DOHH2 (cell line): ENCODE data around the gene KCNN2.

Experiments
- H3F3A ChIP-seq: fragments of 200-600 bp; sonication (generic), shearing (Covaris generic); 2 replicates; pipeline ENCODE4 v1.6.0; 2016; ENCODE audit warnings: antibody characterized with exemption, mild to moderate bottlenecking; ENCODE audit not compliant: control insufficient read depth, insufficient read depth
- H3K27ac ChIP-seq: fragments of 200-600 bp; sonication (generic); 2 replicates; pipeline ENCODE4 v1.5.1; 2014; ENCODE audit warnings: low read depth, mild to moderate bottlenecking, low read length, moderate library complexity
- H3K27me3 ChIP-seq: fragments of 200-600 bp; sonication (generic); 2 replicates; pipeline ENCODE4 v1.6.1; 2014; ENCODE audit warnings: mild to moderate bottlenecking, low read length, mixed read lengths; ENCODE audit not compliant: control insufficient read depth
- H3K36me3 ChIP-seq: fragments of 200-600 bp; sonication (generic); 2 replicates; pipeline ENCODE4 v1.6.1; 2014; ENCODE audit warnings: mild to moderate bottlenecking, low read length, moderate library complexity, mixed read lengths; ENCODE audit not compliant: control insufficient read depth
- H3K4me1 ChIP-seq: fragments of 200-600 bp; sonication (generic); 2 replicates; pipeline ENCODE4 v1.6.1; 2014; ENCODE audit warnings: mild to moderate bottlenecking, low read length, mixed read lengths; ENCODE audit not compliant: control insufficient read depth
- H3K4me2 ChIP-seq: fragments of 200-600 bp; sonication (generic); 2 replicates; pipeline ENCODE4 v1.6.0; 2014; ENCODE audit warnings: mild to moderate bottlenecking, low read length, moderate library complexity
- H3K4me3 ChIP-seq: fragments of 200-600 bp; sonication (generic); 2 replicates; pipeline ENCODE4 v1.5.1; 2014; ENCODE audit warnings: mild to moderate bottlenecking, low read length, mixed read lengths
- H3K79me2 ChIP-seq: fragments of 200-600 bp; sonication (generic); 2 replicates; pipeline ENCODE4 v1.6.1; 2014; ENCODE audit warnings: mild to moderate bottlenecking, low read length, mixed read lengths; ENCODE audit not compliant: control insufficient read depth
- H3K9me2 ChIP-seq: fragments of 200-600 bp; sonication (generic); replicated peaks from 2 replicates; pipeline ENCODE4 v1.6.1; 2014; ENCODE audit warnings: mild to moderate bottlenecking, low read length, mixed read lengths; ENCODE audit not compliant: control insufficient read depth
- H3K9me3 ChIP-seq: fragments of 200-600 bp; sonication (generic); 2 replicates; pipeline ENCODE4 v1.6.1; 2014; ENCODE audit warnings: antibody characterized with exemption, low read length, mixed read lengths; ENCODE audit not compliant: control insufficient read depth, insufficient read depth
- H4K20me1 ChIP-seq: fragments of 200-600 bp; sonication (generic); 2 replicates; pipeline ENCODE4 v1.6.0; 2014; ENCODE audit warnings: low read depth, mild to moderate bottlenecking, antibody characterized with exemption, low read length, moderate library complexity; ENCODE audit not compliant: control insufficient read depth, insufficient read depth
- EZH2phosphoT487 ChIP-seq: fragments of 200-600 bp; sonication (generic); IDR thresholded peaks from 2 replicates; pipeline ENCODE4 v1.6.1; 2017; ENCODE audit warnings: borderline replicate concordance, mild to moderate bottlenecking, antibody characterized with exemption, low read length, moderate library complexity, mixed read lengths
- TF ChIP-seq, protein P1 (sequence below): fragments of 200-600 bp; sonication (generic); IDR thresholded peaks from one replicate; pipeline ENCODE4 v1.5.1; 2014; ENCODE audit warnings: antibody characterized with exemption, mild to moderate bottlenecking, low read depth, low read length; ENCODE audit not compliant: poor library complexity, severe bottlenecking

KCNN2 gene

DNA sequence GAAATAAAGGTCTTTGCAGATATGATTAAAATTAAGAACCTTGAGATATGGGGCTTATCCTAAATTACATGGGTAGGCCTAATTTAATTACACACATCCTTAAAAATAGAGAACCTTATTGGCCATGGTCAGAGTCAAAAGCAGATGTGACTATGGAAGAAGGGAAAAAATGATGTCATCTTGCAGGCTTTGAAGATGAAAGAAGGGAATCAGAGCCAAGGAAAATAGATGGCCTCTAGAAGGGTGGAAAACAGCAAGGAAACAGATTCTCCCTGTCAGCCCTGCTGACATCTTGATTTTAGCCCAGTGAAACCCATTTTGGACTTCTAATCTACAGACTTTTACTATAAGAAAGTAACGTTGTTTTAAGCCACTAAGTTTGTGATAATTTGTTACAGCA lies 37.6 kb upstream of the KCNN2 start:
- Histone ChIP-seq H4K20me1 (no peaks in the 10 kb centered on the region), H3K9me2 (no peaks in the 10 kb centered on the region), H3K36me3 (no peaks in the 10 kb centered on the region), H3K9me3 (no peaks in the 10 kb centered on the region), H3K4me3 (no peak overlapping the region), H3K4me2 (no peak overlapping the region), H3K4me1 (no peaks in the 10 kb centered on the region), H3K27me3 (no peaks in the 10 kb centered on the region), H3K79me2 (no peaks in the 10 kb centered on the region), H3K27ac (no peak overlapping the region), H3F3A (no peaks in the 10 kb centered on the region)
- TF ChIP-seq, protein P1, sequence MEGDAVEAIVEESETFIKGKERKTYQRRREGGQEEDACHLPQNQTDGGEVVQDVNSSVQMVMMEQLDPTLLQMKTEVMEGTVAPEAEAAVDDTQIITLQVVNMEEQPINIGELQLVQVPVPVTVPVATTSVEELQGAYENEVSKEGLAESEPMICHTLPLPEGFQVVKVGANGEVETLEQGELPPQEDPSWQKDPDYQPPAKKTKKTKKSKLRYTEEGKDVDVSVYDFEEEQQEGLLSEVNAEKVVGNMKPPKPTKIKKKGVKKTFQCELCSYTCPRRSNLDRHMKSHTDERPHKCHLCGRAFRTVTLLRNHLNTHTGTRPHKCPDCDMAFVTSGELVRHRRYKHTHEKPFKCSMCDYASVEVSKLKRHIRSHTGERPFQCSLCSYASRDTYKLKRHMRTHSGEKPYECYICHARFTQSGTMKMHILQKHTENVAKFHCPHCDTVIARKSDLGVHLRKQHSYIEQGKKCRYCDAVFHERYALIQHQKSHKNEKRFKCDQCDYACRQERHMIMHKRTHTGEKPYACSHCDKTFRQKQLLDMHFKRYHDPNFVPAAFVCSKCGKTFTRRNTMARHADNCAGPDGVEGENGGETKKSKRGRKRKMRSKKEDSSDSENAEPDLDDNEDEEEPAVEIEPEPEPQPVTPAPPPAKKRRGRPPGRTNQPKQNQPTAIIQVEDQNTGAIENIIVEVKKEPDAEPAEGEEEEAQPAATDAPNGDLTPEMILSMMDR: no peak
- no peak for TF ChIP-seq EZH2phosphoT487

DNA sequence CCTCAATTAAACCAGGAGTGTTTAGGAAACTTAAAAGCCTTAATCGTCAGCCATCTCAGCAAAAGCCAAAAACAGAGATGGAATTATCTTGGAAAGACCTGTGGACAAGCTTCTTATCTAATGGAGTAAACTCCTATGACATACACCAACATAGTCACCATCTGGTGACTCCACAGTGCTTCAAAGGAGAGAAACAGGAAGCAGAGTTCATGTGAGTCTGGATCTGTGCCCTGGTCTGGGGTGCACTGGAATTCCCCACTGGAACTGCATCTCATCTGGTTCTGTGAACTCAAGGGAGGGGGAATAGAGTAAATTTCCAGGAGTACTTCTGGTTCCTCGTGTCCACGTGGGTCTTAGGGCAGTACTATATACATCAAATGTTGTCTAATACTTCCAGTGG lies 36.3 kb upstream of the KCNN2 start:
- no peaks in the 10 kb centered on the region for H3K79me2 ChIP-seq
- no peak overlapping the region for H3K4me2 ChIP-seq
- H3K36me3 ChIP-seq: no peaks in the 10 kb centered on the region
- H3K27ac ChIP-seq: no peak overlapping the region
- no peaks in the 10 kb centered on the region for H3K9me3 ChIP-seq
- no peak overlapping the region for H3K4me3 ChIP-seq
- no peaks in the 10 kb centered on the region for H3K9me2 ChIP-seq
- TF ChIP-seq EZH2phosphoT487: no peak
- TF ChIP-seq, protein P1: no peak
- no peaks in the 10 kb centered on the region for H3F3A ChIP-seq
- no peaks in the 10 kb centered on the region for H4K20me1 ChIP-seq
- no peaks in the 10 kb centered on the region for H3K4me1 ChIP-seq
- H3K27me3 ChIP-seq: no peaks in the 10 kb centered on the region

DNA sequence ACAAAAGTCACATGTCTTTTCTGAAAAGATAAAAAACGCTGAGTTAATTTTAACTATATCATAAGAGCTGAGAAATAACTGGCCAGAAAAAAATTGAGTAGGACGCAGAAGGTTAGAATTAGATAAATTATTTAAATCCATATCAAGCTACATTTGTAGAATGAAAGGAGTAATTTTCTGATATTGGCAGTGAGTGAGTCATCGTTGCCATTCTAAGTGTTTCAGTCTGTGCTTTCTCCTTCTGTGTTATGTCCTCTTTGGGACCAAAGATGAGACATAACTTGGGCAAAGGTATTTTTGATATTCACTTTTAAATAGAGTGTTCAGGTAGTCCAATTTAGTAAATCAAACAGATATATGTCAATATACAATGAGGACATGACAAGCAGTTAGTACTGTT lies 34.4 kb upstream of the KCNN2 start:
- Histone ChIP-seq H3K4me1 (no peaks in the 10 kb centered on the region), H3F3A (no peaks in the 10 kb centered on the region), H3K79me2 (no peaks in the 10 kb centered on the region), H4K20me1 (no peaks in the 10 kb centered on the region), H3K4me2 (no peak overlapping the region), H3K9me3 (no peaks in the 10 kb centered on the region), H3K9me2 (no peaks in the 10 kb centered on the region), H3K27ac (no peak overlapping the region), H3K4me3 (no peak overlapping the region), H3K36me3 (no peaks in the 10 kb centered on the region), H3K27me3 (no peaks in the 10 kb centered on the region)
- TF ChIP-seq, protein P1: no peak
- no peak for TF ChIP-seq EZH2phosphoT487

DNA sequence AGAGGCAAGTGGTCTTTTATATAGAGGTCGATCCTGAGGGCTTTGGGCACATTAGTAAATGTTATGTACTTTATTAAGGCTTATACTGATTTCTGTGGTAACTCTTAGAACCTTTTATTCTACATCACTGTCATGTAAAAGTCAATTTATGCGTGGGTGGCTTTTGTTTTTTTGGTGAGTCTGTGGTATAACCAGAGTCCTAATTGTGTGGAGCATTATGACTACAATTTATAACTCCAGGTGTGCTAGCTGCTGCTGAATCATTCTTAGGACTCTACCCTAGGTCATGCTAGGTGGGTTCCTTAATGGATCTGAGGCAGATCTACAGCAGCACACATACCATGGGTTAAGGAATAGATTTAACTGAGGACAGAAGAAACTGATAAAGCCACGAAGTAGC lies 33.9 kb upstream of the KCNN2 start:
- no peaks in the 10 kb centered on the region for H3K79me2 ChIP-seq
- H3K9me3 ChIP-seq: no peaks in the 10 kb centered on the region
- TF ChIP-seq EZH2phosphoT487: no peak
- TF ChIP-seq, protein P1: no peak
- H3K4me2 ChIP-seq: no peak overlapping the region
- H3K27ac ChIP-seq: no peak overlapping the region
- H3K4me1 ChIP-seq: no peaks in the 10 kb centered on the region
- H3F3A ChIP-seq: no peaks in the 10 kb centered on the region
- H3K27me3 ChIP-seq: no peaks in the 10 kb centered on the region
- no peak overlapping the region for H3K4me3 ChIP-seq
- H4K20me1 ChIP-seq: no peaks in the 10 kb centered on the region
- H3K36me3 ChIP-seq: no peaks in the 10 kb centered on the region
- no peaks in the 10 kb centered on the region for H3K9me2 ChIP-seq
